GM12801 (cell line): ENCODE results near the gene RPA1.

ENCODE experiments used
- TF ChIP-seq, protein P1 (sequence below): IDR thresholded peaks from one replicate; pipeline ENCODE4 v1.5.1; 2011; ENCODE audit warnings: control low read depth; ENCODE audit not compliant: insufficient read length; ENCODE audit errors: extremely low read depth

The RPA1 gene

DNA sequence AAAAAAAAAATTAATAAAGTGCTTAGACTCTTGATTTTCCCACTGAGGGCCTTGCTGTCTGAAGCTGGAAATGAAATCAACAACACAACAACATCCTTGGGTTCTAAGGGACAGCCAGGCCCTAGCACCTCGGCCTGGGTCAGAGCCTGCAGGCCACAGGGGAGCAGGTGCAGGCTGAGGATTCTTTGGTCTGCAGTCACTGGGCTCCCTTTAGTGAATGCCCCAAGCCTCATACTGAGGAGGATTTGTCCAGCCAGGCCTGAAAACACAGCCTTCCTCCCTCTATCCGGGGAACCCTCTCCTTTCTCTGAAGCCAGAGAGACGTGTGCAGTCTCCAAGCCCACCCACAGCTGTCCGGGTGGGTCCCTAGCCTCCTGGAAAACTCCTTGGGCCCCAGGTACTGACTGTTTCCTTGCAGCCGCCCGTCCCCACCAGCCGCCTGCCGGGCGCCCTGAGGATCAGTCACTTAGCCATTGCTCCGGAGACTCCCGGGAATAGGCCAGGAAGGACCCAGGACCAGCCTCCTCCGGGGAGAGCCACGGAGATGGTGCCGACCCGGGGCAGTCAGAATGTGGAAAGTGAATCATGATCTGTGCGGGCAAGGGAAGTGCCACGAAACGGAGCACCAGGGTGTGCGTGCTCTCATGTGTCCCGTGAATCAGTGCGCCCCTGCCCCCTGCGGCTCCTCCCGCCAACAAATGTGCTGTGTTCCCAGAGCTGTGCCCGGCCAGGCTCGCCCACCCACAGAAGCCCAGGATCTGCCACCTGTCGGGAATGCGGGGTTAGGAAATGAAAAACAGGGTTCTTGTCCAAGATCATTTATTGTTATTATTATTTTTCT, 104.3 kb downstream of the RPA1 start:
- TF ChIP-seq, protein P1, sequence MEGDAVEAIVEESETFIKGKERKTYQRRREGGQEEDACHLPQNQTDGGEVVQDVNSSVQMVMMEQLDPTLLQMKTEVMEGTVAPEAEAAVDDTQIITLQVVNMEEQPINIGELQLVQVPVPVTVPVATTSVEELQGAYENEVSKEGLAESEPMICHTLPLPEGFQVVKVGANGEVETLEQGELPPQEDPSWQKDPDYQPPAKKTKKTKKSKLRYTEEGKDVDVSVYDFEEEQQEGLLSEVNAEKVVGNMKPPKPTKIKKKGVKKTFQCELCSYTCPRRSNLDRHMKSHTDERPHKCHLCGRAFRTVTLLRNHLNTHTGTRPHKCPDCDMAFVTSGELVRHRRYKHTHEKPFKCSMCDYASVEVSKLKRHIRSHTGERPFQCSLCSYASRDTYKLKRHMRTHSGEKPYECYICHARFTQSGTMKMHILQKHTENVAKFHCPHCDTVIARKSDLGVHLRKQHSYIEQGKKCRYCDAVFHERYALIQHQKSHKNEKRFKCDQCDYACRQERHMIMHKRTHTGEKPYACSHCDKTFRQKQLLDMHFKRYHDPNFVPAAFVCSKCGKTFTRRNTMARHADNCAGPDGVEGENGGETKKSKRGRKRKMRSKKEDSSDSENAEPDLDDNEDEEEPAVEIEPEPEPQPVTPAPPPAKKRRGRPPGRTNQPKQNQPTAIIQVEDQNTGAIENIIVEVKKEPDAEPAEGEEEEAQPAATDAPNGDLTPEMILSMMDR: no peak

DNA sequence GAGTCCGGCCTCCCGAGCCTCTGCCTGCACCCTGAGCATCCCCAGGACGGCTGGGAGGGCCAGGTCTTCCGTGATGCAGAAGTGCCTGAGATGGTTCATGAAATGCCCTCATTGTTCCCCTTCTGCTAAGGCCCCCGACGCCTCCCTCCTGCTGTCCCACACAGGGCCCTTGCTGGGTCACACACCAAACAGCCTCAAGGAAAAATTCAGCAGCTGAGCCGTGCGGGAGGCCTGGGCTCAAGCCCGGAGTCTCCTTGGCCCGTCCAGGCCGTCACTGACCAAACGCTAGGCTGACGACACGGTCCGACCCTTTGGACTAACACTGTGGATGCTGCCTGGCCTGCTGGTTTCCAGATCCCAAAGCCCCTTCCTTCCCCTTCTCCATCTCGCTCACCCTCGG, 105.1 kb downstream of the RPA1 start:
- TF ChIP-seq, protein P1: no peak

DNA sequence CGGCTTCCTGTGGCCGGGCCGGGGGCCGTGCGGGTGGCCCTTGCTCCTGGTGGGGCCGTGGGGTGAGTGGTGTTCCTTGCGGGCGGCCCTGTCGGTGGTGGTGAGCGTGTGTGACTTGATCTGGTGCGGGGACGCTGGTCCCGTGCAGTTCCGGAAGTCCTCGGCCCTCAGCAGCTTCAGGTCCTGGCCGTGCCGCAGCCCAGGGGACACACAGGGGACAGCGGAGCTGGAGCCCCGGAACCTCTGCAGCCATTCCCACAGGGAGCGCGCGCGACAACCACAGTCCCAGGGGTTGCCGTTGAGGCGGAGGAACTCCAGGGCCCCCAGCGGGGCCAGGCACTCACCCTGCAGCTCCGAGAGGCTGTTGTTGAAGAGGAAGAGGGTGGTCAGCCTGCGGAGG, 107.0 kb downstream of the RPA1 start:
- TF ChIP-seq, protein P1: no peak

DNA sequence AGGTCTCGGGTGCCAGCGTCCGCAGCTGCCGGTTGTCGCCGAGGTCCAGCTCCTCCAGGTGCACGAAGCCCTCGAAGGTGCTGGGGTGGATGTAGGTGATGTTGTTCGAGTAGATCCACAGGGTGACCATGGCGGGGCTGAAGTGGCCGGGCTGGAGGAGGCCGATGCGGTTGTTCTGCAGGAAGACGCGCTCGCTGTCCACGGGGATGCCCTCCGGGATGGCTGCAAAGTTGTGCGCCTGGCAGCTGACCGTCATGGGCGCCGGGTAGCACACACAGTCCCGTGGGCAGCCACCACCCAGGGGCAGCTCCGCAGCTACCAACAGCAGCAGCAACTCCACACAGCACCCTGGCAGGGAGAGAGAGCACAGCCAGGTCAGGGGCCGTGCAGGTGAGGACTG, 107.7 kb downstream of the RPA1 start:
- TF ChIP-seq, protein P1: no peak

DNA sequence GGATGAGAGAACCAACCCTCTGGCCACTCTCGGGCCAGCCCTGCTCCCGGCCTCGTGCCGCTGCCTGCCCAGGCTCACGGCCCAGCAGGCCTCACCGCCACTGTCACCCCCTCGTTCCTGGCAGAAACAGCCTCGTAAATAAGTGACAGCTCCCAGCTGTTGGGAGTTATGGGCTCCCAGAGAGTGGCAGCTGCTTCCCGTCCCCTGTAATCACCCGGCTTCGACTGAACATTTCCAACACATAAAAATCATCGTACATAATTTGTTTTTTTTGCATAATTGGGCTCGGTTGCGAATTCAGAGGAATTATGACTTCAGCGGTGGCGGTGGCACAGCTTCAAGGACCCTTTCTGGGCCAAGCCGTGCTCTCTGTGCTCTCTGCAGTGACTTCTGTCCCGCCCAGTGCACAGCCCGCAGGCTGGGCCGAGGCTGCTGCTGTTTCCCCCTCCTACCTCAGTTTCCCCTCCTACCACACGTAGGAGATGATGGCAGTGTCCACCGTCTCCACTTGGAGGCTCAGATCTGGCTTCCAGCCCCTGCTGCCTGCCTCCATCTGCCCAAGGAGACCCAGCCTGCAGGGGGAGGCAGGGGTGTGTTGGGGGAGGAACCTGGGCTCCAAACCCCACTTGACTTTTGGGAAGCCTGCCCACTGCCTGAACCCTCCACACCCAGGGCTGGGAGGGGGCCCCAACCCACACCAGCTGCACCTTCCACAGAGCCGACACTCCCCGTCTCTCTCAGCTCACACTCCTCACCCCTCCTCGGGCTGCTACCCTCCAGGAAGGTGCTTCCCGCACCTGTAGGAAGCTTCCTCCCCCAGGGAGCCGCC, 110.4 kb downstream of the RPA1 start:
- TF ChIP-seq, protein P1: no peak

DNA sequence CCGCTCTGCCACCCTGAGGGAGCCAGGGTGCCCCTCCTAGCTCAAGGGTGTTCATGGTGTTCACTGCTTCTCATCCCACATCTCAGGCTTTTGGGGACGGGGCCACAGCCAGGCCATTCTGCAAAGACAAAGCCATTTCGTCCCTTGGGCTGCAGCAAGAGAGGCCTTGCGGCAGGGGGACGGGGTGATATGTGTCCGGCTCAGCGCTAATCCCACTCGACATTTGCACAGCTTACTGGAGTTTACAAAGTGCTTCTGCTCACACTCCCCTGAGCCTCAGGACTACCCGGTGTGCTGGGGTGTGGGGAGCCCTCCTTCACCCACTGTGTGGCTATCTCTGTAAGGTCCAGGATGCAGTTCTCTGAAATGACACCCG, 111.0 kb downstream of the RPA1 start:
- TF ChIP-seq, protein P1: no peak

DNA sequence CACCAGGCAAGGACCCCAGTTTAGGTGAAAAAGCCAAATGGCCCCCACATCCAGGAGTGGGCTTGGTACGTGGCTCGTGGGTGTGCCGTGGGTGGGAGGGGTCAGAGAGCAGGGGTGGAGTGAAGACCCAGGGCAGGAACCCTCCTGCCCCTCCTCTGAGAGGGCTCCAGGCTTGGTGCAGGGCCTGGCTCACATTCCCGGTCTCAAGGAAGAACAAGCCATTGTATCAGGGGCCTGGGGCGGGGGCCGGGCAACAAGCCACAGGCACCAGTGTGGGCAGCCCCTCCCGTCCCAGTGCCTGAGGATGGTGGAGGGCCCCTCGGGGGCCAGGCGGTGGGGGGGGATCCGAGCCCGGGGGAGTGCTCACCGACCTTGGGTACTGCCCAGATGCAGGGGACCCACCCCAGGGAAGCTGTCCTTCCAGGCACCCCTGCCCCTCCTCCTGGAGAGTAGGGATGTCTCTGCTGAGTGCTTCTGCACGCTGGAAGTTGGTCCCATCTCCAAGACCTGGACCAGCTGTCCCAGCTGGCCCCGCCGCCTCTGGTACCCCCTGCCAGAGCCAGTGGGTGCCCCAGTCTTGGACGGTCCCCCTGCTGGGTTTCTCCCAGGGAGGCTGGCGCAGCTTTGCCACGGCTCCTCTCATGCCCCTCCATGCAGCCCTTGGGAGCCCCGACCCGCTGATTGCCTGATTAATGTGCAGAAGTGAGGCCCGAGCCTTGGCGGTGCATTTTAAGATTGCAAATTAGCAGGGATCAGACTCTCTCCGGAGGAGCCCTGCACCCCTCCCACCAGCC, 111.7 kb downstream of the RPA1 start:
- TF ChIP-seq, protein P1: no peak
